ENCODE measurements around the gene DNAH12. TPM values are rescaled to one million over a fixed set of nuclear protein-coding genes. Genes with fewer than 3 reads are reported as not detected.

The DNAH12 gene
- 1 to 10 TPM in 3 of 4 donors, under 1 TPM in 1; 0.90 to 1.1 (median 1.1) TPM for polyA plus RNA-seq (ENCODE audit: insufficient read length in 4 of 4)

GRCh38 chr3:57544181-57545125 is at the start of gene DNAH12:
Gene DNAH12, minus strand, starts transcription at chr3:57544344. Its CDS starts 1,474 bp downstream, at chr3:57542870.
- peak; percentile 64 to 84 (median 76) for DNase-seq (ENCODE audit: low read depth in 4 of 4, low spot score in 3 of 4)

- DNase-seq (ENCODE audit: low read depth in 4 of 4, low spot score in 3 of 4): no peak
These were observed 48.2 kb upstream of the DNAH12 start for GRCh38 chr3:57592306-57592705.

GRCh38 chr3:57587905-57588304 is 43.8 kb upstream of the DNAH12 start:
- no peak for DNase-seq (ENCODE audit: low read depth in 4 of 4, low spot score in 3 of 4)

- no peak for DNase-seq (ENCODE audit: low read depth in 4 of 4, low spot score in 3 of 4)
These were observed 42.6 kb upstream of the DNAH12 start for GRCh38 chr3:57586778-57587177.

GRCh38 chr3:57583544-57583943 is 39.4 kb upstream of the DNAH12 start:
- no peak for DNase-seq (ENCODE audit: low read depth in 4 of 4, low spot score in 3 of 4)

GRCh38 chr3:57582474-57583168 is 38.5 kb upstream of the DNAH12 start:
- DNase-seq (ENCODE audit: low read depth in 4 of 4, low spot score in 3 of 4): no peak

GRCh38 chr3:57577801-57578200 is 33.7 kb upstream of the DNAH12 start:
- no peak for DNase-seq (ENCODE audit: low read depth in 4 of 4, low spot score in 3 of 4)

- no peak for DNase-seq (ENCODE audit: low read depth in 4 of 4, low spot score in 3 of 4)
These were observed 32.0 kb upstream of the DNAH12 start for GRCh38 chr3:57575966-57576626.

- no peak for DNase-seq (ENCODE audit: low read depth in 4 of 4, low spot score in 3 of 4)
These were observed 28.0 kb upstream of the DNAH12 start for GRCh38 chr3:57572096-57572495.

- no peak for DNase-seq (ENCODE audit: low read depth in 4 of 4, low spot score in 3 of 4)
These were observed 26.7 kb upstream of the DNAH12 start for GRCh38 chr3:57570878-57571277.

GRCh38 chr3:57569859-57570450 is 25.8 kb upstream of the DNAH12 start:
- no peak for DNase-seq (ENCODE audit: low read depth in 4 of 4, low spot score in 3 of 4)

GRCh38 chr3:57559526-57559925 is 15.4 kb upstream of the DNAH12 start:
- DNase-seq (ENCODE audit: low read depth in 4 of 4, low spot score in 3 of 4): no peak

GRCh38 chr3:57557085-57557537 is 13.0 kb upstream of the DNAH12 start:
- no peak for DNase-seq (ENCODE audit: low read depth in 4 of 4, low spot score in 3 of 4)

GRCh38 chr3:57556459-57557084 is 12.4 kb upstream of the DNAH12 start:
- DNase-seq (ENCODE audit: low read depth in 4 of 4, low spot score in 3 of 4): no peak

- DNase-seq (ENCODE audit: low read depth in 4 of 4, low spot score in 3 of 4): peak; percentile 78 to 85 (median 82)
These were observed 11.8 kb upstream of the DNAH12 start, which contains the start of gene PDE12 for GRCh38 chr3:57555738-57556458. Gene PDE12, plus strand, starts transcription at chr3:57556274. Its CDS starts 106 bp downstream, at chr3:57556380.

- no peak for DNase-seq (ENCODE audit: low read depth in 4 of 4, low spot score in 3 of 4)
These were observed 11.2 kb upstream of the DNAH12 start for GRCh38 chr3:57555306-57555705.

- no peak for DNase-seq (ENCODE audit: low read depth in 4 of 4, low spot score in 3 of 4)
These were observed 2.5 kb upstream of the DNAH12 start for GRCh38 chr3:57546616-57547015.

- DNase-seq (ENCODE audit: low read depth in 4 of 4, low spot score in 3 of 4): no peak
These were observed 1.6 kb upstream of the DNAH12 start for GRCh38 chr3:57545636-57546268.

- no peak for DNase-seq (ENCODE audit: low read depth in 4 of 4, low spot score in 3 of 4)
These were observed 5.7 kb downstream of the DNAH12 start for GRCh38 chr3:57538465-57538864.

Measured in right renal pelvis (tissue), 4 donors.